Right ventricle myocardium inferior (tissue), 1 donor: ENCODE results near the gene C1GALT1C1L. TPM values are rescaled to one million over a fixed set of nuclear protein-coding genes. Genes with fewer than 3 reads are reported as not detected.
"Not testable (repeated sequence)": the region's sequence is repeated elsewhere in the genome, so short reads cannot be mapped to it uniquely, and the experiment has no call there.

Source experiments
- ATAC-seq: fragments of 200-7000 bp; cut with Tn5 transposase; one replicate; pipeline ENCODE4 v1.9.1; 2020; ENCODE audit warnings: mild to moderate bottlenecking, moderate library complexity
- DNase-seq: peaks from one replicate; pipeline ENCODE4 v3.0.0; 2021; ENCODE audit errors: missing footprints
- intact Hi-C: fragments of 100-400 bp; cut with DNase I; formaldehyde crosslinking; loops from one replicate; pipeline ENCODE4 v1.11.0; 2022
- total RNA-seq: library from RNA; stranded (reverse); fragmentation: NEBNext Ultra II Directional; extraction: Animal tissue kit (Norgen Biotek cat#: 25700); gene quantifications from one replicate; pipeline ENCODE4 v1.2.1, GENCODE V29; 2021
- donor health status: DM: no; HTN: yes; CAD: no; lungs with severe emphysema.

The C1GALT1C1L gene
- total RNA-seq, 1 donor from 2014 or later: 0.62 TPM

DNA sequence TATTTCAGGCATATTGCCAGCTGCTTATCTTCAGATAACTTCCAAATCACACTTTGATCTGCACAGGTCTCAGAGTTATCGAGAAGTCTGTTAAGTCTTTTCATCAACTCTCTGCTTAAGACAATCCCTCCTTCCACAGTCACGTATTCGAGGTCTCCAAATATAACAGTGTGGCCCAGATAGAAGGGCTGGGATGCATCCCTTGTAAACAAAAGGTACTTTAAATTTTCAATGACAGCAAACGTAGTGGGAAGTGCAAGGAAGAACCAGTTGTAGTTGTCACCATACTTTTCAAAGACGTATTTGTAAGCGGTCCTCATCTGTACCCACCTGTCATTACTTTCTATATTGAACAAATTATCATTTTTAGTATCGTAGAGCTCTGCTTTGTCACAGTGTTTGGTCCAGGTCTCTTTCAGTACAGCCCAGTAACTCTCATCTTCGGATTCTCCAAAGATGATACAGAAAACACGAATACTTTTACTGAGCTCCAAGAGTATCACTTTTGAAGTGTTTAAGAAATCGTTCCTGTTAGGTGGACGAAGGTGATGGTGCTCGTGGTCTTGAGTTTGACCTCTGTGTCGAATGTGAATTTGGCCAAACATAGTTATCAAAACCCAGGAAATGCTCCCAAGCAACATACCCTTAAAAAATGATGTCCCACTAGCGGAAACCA, 445 bp downstream of the C1GALT1C1L start:
- DNase-seq (no peak), ATAC-seq (no peak)
- intact Hi-C loops: no loop called here

DNA sequence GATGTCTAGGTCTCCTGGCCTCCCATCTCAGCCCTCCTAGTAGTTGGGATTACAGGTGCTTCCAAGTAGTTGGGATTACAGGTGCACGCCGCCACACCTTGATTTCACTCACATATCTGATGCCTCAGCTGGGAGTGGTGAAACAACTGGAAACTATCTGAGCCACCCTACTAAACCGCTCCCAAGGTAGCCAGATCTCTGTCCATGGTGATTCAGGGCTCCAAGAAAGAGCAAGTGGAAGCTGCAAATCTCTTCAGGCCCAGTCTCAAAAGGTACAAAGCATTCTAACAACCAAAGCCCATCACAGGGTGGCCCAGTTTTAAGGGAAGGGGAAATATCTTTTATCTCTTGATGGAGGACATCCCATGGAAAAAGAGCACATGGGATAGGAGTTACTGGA, 19.0 kb downstream of the C1GALT1C1L start:
- DNase-seq (no peak), ATAC-seq (no peak)
- intact Hi-C loops: no loop called here

DNA sequence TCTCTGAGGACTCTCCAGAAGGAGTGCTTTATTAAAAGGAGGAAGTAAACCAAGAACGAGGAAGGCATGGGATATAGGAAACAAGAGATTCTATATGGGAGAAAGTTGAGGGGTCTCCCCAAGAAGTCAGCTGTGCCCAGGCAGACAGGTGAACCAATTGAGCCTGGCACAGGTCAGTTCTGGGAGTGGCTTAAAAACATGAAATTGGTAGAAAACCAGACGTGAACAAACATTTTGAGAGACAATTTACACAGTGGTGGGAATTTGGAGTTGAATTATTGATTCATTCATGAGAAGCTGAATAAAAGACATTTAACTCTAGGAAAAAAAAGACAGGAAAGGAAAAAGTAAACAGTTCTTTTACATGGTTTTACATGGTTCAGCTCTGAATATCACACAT, 22.7 kb downstream of the C1GALT1C1L start:
- intact Hi-C loops: no loop called here
- DNase-seq (no peak), ATAC-seq (no peak)

DNA sequence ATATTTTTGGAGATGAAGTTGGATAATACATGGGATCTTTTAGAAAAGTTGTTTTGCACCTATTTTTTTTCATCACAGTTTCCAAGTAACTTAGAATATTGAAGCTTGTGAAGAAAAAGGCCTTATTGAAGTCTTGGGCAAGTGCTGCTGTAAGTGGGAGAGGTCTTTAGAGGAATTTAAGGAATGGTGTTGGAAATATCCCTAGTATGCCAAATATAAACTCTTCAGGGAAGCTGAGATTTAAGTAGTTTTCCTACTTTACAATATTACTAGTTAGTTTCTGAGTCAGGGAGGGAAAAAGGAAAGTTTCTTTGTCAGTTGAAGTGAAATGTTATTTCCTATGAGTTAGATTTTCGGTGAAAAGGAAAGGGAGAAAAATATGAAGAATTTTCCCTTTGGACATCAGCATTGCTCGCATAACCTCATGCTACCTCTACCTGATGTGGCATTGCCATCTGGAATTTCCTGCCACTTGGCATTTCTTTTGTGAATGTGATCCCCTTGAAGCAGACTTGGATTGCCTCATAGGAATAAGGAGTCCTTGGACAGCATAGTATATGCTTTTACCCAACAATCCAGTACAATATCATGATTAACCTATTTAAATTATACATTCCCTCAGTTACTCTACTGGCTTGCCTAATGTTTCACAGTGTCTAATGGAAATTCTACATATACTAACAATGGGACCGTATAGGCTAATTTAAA, 27.1 kb downstream of the C1GALT1C1L start:
- DNase-seq (no peak), ATAC-seq (no peak)
- intact Hi-C loops: no loop called here

DNA sequence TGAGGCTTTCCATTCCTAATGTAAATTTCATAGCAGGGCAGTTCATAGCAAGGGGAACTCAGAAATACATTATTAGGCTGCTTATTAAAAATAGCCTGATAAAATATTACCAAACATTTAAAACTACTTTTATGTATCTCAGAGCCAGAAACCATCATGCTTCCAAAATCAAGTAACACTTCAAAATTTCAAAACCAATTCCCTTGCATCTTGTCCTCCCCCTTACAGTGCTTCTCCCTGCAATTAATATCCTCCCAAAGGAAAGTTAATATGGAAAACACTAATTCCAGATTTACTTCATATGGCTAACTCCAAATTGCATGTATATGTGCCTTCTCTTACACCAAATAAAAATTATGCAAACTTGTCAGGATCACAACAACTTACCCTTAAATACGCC, 32.5 kb downstream of the C1GALT1C1L start:
- ATAC-seq (no peak), DNase-seq (no peak)
- intact Hi-C loops: no loop called here

DNA sequence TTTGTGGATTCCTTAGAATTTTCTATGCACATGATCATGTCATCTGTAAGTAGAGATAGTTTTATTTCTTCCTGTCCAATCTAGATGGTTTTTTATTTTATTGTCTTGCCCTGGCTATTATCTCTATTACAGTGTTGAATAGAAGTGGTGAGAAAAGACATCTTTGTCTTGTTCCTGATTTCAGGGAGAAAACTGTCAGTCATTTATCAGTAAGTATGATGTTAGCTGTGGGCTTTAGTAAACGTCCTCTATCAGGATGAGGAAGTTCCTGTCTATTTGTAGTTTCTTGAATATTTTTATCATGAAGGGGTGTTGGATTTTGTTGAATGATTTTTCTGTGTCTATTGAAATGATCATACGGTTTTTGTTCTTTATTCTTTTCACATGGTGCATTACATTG, 33.9 kb downstream of the C1GALT1C1L start:
- ATAC-seq (no peak), DNase-seq (no peak)
- intact Hi-C loops: no loop called here

DNA sequence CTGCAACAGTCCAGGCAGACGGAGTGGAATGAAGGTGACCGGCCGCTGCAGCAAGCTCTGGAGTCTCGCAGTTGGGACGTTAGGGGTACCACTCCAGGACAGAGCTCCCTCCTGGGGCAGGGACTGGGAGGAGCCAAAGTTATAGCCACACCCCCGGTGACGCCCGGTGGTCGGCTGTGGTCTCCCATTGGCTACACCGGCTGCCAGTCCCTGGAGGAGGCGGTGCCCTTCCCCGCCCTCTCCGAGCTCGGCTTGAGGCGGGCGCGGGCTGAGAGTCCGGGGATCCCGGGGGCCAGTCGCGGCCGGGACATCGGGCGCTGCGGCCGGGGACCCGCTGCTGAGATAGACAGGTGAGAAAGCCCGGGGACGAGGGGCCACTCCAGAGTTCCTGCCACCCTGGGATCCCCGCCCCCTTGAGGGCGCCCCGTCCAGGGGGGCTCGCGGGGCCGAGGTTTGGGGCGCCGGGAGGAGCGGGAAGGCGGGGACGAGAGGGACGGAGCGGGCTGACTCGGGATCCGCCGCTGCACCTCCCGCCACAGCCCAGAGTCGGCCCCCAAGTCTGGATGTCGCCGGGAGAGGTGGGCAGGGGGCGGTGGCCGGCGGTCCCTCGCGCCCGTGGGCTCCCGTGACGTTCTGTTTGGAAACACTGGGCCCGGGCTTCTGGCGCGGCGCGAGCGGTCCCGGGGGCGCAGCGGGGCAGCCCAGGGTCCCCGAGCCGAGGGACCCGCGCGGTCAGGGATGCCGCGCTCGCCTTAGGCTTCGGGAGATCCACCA, 39.0 kb downstream of the C1GALT1C1L start, which contains the start of gene PLEKHH2:
Gene PLEKHH2, plus strand, starts transcription at position 231 of the 774 bp plus-strand sequence. CDS start 7,414 bp downstream, outside the sequence.
- intact Hi-C loops: no loop called here
- ATAC-seq (peak; percentile 99), DNase-seq (peak; percentile 89)

DNA sequence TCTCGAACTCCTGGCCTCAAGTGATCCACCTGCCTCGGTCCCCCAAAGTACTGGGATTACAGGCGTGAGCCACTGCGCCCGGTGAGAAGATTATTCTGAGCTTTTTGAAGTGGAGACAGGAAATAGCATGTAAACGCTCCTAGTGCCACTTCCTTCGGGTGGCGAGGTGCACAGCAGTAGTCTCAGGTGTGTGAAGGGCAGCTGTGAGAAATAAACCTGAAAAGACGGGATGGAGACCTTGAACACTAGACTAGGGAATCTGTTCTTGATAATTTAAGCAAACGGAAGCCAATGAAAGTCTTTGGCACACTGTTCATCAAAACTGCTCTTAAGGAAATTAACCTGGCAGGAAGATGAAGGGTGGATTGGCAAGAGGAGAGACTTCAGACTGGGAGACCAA, 39.6 kb downstream of the C1GALT1C1L start:
- ATAC-seq: no peak
- intact Hi-C loops: no loop called here

DNA sequence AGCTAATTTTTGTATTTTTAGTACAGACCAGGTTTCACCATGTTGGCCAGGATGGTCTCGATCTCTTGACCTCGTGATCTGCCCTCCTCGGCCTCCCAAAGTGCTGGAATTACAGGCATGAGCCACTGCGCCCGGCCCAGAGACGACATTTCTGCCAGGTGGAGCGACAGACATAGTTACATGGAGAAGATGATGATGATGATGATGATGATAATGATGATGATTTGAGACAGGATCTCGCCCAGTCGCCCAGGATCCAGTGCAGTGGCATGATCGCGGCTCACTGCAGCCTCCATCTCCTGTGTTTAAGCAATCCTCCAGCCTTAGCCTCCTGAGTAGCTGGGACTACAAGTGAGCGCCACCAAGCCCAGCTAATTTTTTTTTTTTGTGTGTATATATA, 40.1 kb downstream of the C1GALT1C1L start:
- ATAC-seq, intact Hi-C loops, DNase-seq: not testable (repeated sequence)

More for the DNA sequence above, 39.6 kb downstream of the C1GALT1C1L start:
- DNase-seq: no peak

DNA sequence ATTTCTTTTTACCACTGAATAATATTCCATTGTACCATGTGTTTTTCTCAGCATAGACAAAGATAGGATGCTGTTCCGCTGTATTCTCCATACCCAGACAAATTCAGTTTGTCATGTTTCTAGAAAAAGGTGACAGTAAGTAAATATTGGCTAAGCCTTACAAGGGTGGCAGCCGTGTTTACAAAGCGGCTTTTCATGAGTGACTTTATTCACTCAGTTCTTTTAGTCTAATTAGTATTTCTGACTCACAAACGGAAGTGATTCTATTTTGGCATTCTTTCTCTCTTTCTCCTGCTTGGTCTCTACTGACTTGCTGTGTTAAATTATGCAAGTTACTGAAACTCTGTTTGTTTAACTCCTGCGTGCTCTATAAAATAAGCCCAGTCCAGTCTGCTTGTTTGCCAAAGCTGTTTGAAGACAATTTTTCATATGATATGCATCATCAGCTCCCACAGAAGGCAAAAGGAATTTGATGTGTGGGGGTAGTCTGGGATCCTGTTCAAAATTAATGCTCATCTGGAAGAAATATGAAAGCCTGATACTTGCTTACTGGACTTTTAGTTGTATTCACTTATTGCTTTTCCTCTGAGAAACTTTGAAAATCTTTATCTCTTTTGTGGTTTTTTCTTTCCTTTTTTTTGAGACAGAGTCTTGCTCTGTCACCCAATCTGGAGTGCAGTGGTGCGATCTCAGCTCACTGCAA, 41.5 kb downstream of the C1GALT1C1L start:
- ATAC-seq (no peak), DNase-seq (no peak)
- intact Hi-C loops: no loop called here

DNA sequence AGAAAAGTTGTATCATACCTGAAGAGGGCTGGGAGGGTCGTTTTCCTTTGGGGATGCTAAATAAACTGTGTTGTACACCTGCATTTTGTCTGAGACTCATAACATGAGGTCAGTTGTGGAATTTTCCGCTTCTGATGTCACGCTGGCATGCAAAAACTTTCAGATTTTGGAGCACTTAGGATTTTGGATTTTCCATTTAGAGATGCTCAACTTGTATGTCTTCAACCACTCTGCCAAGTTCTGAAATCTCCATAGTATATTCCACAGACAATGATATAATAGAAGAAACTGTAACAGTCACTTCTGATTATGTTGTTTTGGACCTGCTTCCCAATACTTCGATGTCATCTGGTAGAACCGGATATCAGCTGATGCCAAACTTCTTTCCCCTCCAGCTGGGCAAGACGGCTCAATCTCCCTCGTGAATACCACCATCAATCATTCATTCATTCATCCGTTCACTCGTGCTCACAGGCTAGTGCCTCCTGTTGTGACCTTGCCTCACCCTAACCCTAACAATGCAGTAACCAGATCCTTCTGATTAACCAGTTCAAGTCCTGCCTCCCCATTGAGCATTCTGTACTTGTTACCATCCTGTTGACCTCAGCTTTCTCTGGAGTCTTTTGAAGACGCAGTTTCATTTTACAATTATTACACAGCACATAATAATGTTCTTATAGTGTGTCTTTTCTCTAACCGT, 44.5 kb downstream of the C1GALT1C1L start:
- ATAC-seq: no peak
- intact Hi-C loops: no loop called here
- DNase-seq: no peak

Other genes starting within 250 kb of the C1GALT1C1L start
- 10.5 TPM for gene THADA, start 80.4 kb downstream of the C1GALT1C1L start, total RNA-seq
- gene PLEKHH2, start 39.2 kb downstream of the C1GALT1C1L start, total RNA-seq: 1.1 TPM
- 6.7 TPM for gene DYNC2LI1, start 97.6 kb upstream of the C1GALT1C1L start, total RNA-seq
- not detected for gene ABCG5, start 162.4 kb upstream of the C1GALT1C1L start, total RNA-seq
- gene ABCG8, start 162.5 kb upstream of the C1GALT1C1L start, total RNA-seq: 0.32 TPM